Ishikawa (cell line): Measurements from ENCODE around the gene METRN.

Experiments
- CEBPB ChIP-seq: IDR thresholded peaks from 2 replicates; pipeline ENCODE4 v1.6.1; 2012
- FOXM1 ChIP-seq: IDR thresholded peaks from 2 replicates; pipeline ENCODE4 v1.6.1; 2012; ENCODE audit warnings: low read depth, borderline replicate concordance
- NFIC ChIP-seq: IDR thresholded peaks from 2 replicates; pipeline ENCODE4 v1.6.1; 2012
- REST ChIP-seq: IDR thresholded peaks from 2 replicates; pipeline ENCODE4 v1.6.1; 2012; ENCODE audit warnings: low read depth, mild to moderate bottlenecking
- TAF1 ChIP-seq: IDR thresholded peaks from 2 replicates; pipeline ENCODE4 v1.6.1; 2012; ENCODE audit warnings: low read depth, mild to moderate bottlenecking

DNA sequence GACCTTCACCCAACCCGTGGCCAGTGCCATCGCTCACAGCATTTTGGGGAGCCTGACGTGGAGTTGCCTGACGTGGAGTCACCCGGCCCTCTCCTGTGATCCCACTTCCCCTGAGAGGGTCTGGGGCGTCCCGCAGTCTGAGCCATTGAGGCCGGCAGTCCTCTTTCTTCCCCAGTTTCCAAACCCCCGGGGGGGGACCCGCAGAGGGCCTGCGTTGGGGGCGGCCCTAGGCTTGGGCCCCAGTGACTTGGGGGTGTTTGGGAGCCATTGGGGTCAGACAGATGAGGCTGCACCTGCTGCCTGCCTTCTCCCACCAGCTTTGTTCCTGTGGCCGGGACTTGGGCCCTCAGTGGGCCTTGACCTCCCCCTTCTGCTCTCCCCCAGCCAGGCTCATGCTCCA, 45.3 kb upstream of the METRN start:
- TF ChIP-seq FOXM1: no peak
- TF ChIP-seq NFIC: no peak
- no peak for TF ChIP-seq REST
- TF ChIP-seq CEBPB: no peak
- no peak for TF ChIP-seq TAF1
